Skeletal muscle tissue (tissue), 4 donors: Measurements from ENCODE around the gene RSPH3. TPM values are rescaled to one million over a fixed set of nuclear protein-coding genes. Genes with fewer than 3 reads are reported as not detected.

Experiments used
- H3K27ac ChIP-seq: one replicate; pipeline ENCODE4 v1.7.0; 2013; ENCODE audit warnings: mild to moderate bottlenecking, low read depth, low read length, inconsistent platforms
- H3K27me3 ChIP-seq, 3 donors: one replicate each; pipeline ENCODE4 v1.7.0; 2013; ENCODE audit warnings: low read length in 3 of 3; ENCODE audit not compliant: control insufficient read depth in 3 of 3, insufficient read depth in 3 of 3
- H3K36me3 ChIP-seq, 3 donors: one replicate each; pipeline ENCODE4 v1.7.0; 2013; ENCODE audit warnings: low read length in 3 of 3; ENCODE audit not compliant: control insufficient read depth in 3 of 3, insufficient read depth in 3 of 3
- H3K4me1 ChIP-seq, 3 donors: one replicate each; pipeline ENCODE4 v1.7.0; 2013; ENCODE audit warnings: low read length in 3 of 3, mild to moderate bottlenecking in 3 of 3; ENCODE audit not compliant: control insufficient read depth in 3 of 3, insufficient read depth in 3 of 3
- H3K4me3 ChIP-seq, 3 donors: one replicate each; pipeline ENCODE4 v1.7.0; 2013; ENCODE audit warnings: low read length in 3 of 3
- H3K9ac ChIP-seq, 3 donors: one replicate each; pipeline ENCODE4 v1.7.0; 2013; ENCODE audit warnings: low read length in 3 of 3, mild to moderate bottlenecking in 3 of 3, moderate library complexity in 2 of 3, low read depth in 1 of 3
- H3K9me3 ChIP-seq, 3 donors: one replicate each; pipeline ENCODE4 v1.7.0; 2013; ENCODE audit warnings: low read length in 3 of 3; ENCODE audit not compliant: control insufficient read depth in 3 of 3
- total RNA-seq: library from RNA; depleted of rRNA; stranded (reverse); fragments of >200 nt; gene quantifications from one replicate; pipeline ENCODE4 v1.2.3, GENCODE V29; 2014
- donor health status: Osteomylitis.

RSPH3 gene
- total RNA-seq, 1 donor from 2014 or later: 2.1 TPM

GRCh38 chr6:158987657-158988056 lies 12.3 kb downstream of the RSPH3 start:
- H3K27ac ChIP-seq: no peak overlapping the region
- no peak overlapping the region for H3K4me3 ChIP-seq
- no peaks in the 10 kb centered on the region for H3K27me3 ChIP-seq
- peaks cover 0 to 3% (median 2%) of the 10 kb centered on the region in 3 donors for H3K9me3 ChIP-seq
- no peak overlapping the region for H3K9ac ChIP-seq
- H3K36me3 ChIP-seq: peaks cover 0 to 9% (median 4%) of the 10 kb centered on the region in 3 donors
- no peaks in the 10 kb centered on the region for H3K4me1 ChIP-seq

GRCh38 chr6:158978757-158979156 lies 21.2 kb downstream of the RSPH3 start:
- Histone ChIP-seq H3K9ac (no peak overlapping the region), H3K36me3 (peaks cover 0 to 9% (median 4%) of the 10 kb centered on the region in 3 donors), H3K4me1 (no peaks in the 10 kb centered on the region), H3K9me3 (no peaks in the 10 kb centered on the region), H3K4me3 (no peak overlapping the region), H3K27me3 (no peaks in the 10 kb centered on the region), H3K27ac (no peak overlapping the region)

- Histone ChIP-seq H3K4me3 (no peak overlapping the region), H3K27ac (no peak overlapping the region), H3K9me3 (no peaks in the 10 kb centered on the region), H3K9ac (no peak overlapping the region), H3K27me3 (no peaks in the 10 kb centered on the region), H3K4me1 (no peaks in the 10 kb centered on the region), H3K36me3 (peaks cover 0 to 9% (median 4%) of the 10 kb centered on the region in 3 donors)
Observed at GRCh38 chr6:158977382-158977781, 22.6 kb downstream of the RSPH3 start.

- Histone ChIP-seq H3K9me3 (no peaks in the 10 kb centered on the region), H3K27me3 (no peaks in the 10 kb centered on the region), H3K36me3 (peaks cover 0 to 6% (median 4%) of the 10 kb centered on the region in 3 donors), H3K27ac (no peak overlapping the region), H3K4me3 (no peak overlapping the region), H3K9ac (no peak overlapping the region), H3K4me1 (peaks cover 0 to 9% (median 2%) of the 10 kb centered on the region in 3 donors)
Observed at GRCh38 chr6:158972241-158973233, 27.5 kb downstream of the RSPH3 start.

- no peak overlapping the region for H3K27ac ChIP-seq
- H3K4me3 ChIP-seq: no peak overlapping the region
- peaks cover 0 to 9% (median 2%) of the 10 kb centered on the region in 3 donors for H3K4me1 ChIP-seq
- H3K27me3 ChIP-seq: no peaks in the 10 kb centered on the region
- H3K9me3 ChIP-seq: no peaks in the 10 kb centered on the region
- peaks cover 0 to 3% (median 0%) of the 10 kb centered on the region in 3 donors for H3K36me3 ChIP-seq
- no peak overlapping the region for H3K9ac ChIP-seq
Observed at GRCh38 chr6:158970640-158971275, 29.2 kb downstream of the RSPH3 start.

- no peaks in the 10 kb centered on the region for H3K27me3 ChIP-seq
- no peak overlapping the region for H3K27ac ChIP-seq
- no peak overlapping the region for H3K9ac ChIP-seq
- no peaks in the 10 kb centered on the region for H3K36me3 ChIP-seq
- H3K9me3 ChIP-seq: no peaks in the 10 kb centered on the region
- no peak overlapping the region for H3K4me3 ChIP-seq
- peaks cover 0 to 9% (median 2%) of the 10 kb centered on the region in 3 donors for H3K4me1 ChIP-seq
Observed at GRCh38 chr6:158969148-158969547, 30.9 kb downstream of the RSPH3 start.

GRCh38 chr6:158963020-158963808 lies 36.8 kb downstream of the RSPH3 start:
- no peaks in the 10 kb centered on the region for H3K9me3 ChIP-seq
- no peaks in the 10 kb centered on the region for H3K36me3 ChIP-seq
- H3K27me3 ChIP-seq: no peaks in the 10 kb centered on the region
- H3K4me3 ChIP-seq: no peak overlapping the region
- no peaks in the 10 kb centered on the region for H3K4me1 ChIP-seq
- H3K9ac ChIP-seq: no peak overlapping the region
- H3K27ac ChIP-seq: no peak overlapping the region

- H3K27me3 ChIP-seq: no peaks in the 10 kb centered on the region
Observed at GRCh38 chr6:158962371-158962770, 37.6 kb downstream of the RSPH3 start.

GRCh38 chr6:158960026-158960425 lies 40.0 kb downstream of the RSPH3 start:
- Histone ChIP-seq H3K27ac (no peak overlapping the region), H3K4me1 (no peaks in the 10 kb centered on the region), H3K9me3 (no peaks in the 10 kb centered on the region), H3K27me3 (no peaks in the 10 kb centered on the region), H3K4me3 (no peak overlapping the region), H3K36me3 (peaks cover 0 to 3% (median 0%) of the 10 kb centered on the region in 3 donors), H3K9ac (no peak overlapping the region)

More at GRCh38 chr6:158962371-158962770, 37.6 kb downstream of the RSPH3 start:
- Histone ChIP-seq H3K4me3 (no peak overlapping the region), H3K9ac (no peak overlapping the region), H3K9me3 (no peaks in the 10 kb centered on the region), H3K27ac (no peak overlapping the region), H3K4me1 (no peaks in the 10 kb centered on the region), H3K36me3 (no peaks in the 10 kb centered on the region)
